Left ventricle myocardium inferior (tissue), 1 donor: ENCODE results near the gene IPO4. TPM values are rescaled to one million over a fixed set of nuclear protein-coding genes. Genes with fewer than 3 reads are reported as not detected.
A peak's percentile ranks its signal among the peaks of the same experiment; 100 is the strongest.

Experiments
- DNase-seq: peaks from one replicate; pipeline ENCODE4 v3.0.0-alpha.2; 2020
- H3K27ac ChIP-seq: fragments of 200-600 bp; replicated peaks from 2 replicates; pipeline ENCODE4 v1.8.0; 2021
- H3K27me3 ChIP-seq: fragments of 200-600 bp; 2 replicates; pipeline ENCODE4 v1.8.0; 2021; ENCODE audit warnings: low read depth
- H3K36me3 ChIP-seq: fragments of 200-600 bp; 2 replicates; pipeline ENCODE4 v1.8.0; 2021
- H3K4me1 ChIP-seq: fragments of 200-600 bp; 2 replicates; pipeline ENCODE4 v1.8.0; 2021
- H3K4me3 ChIP-seq: fragments of 200-600 bp; 2 replicates; pipeline ENCODE4 v1.8.0; 2021; ENCODE audit warnings: mild to moderate bottlenecking, moderate library complexity
- H3K9me3 ChIP-seq: fragments of 200-600 bp; replicated peaks from 2 replicates; pipeline ENCODE4 v1.8.0; 2021
- intact Hi-C: fragments of 100-400 bp; cut with micrococcal nuclease; formaldehyde crosslinking; loops from one replicate; pipeline ENCODE4 v1.11.0; 2022
- total RNA-seq: library from RNA; stranded (reverse); fragmentation: NEBNext Ultra II Directional; extraction: Animal tissue kit (Norgen Biotek cat#: 25700); gene quantifications from one replicate; pipeline ENCODE4 v1.2.1, GENCODE V29; 2021
- TF ChIP-seq, protein P1 (sequence below): fragments of 200-600 bp; IDR thresholded peaks from 2 replicates; pipeline ENCODE4 v1.8.0; 2021; ENCODE audit warnings: antibody characterized with exemption, mild to moderate bottlenecking, borderline replicate concordance
- donor health status: DM: no; HTN: yes; CAD: no; lungs with severe emphysema.

IPO4 gene
- total RNA-seq, 1 donor from 2014 or later = 13.3 TPM

DNA sequence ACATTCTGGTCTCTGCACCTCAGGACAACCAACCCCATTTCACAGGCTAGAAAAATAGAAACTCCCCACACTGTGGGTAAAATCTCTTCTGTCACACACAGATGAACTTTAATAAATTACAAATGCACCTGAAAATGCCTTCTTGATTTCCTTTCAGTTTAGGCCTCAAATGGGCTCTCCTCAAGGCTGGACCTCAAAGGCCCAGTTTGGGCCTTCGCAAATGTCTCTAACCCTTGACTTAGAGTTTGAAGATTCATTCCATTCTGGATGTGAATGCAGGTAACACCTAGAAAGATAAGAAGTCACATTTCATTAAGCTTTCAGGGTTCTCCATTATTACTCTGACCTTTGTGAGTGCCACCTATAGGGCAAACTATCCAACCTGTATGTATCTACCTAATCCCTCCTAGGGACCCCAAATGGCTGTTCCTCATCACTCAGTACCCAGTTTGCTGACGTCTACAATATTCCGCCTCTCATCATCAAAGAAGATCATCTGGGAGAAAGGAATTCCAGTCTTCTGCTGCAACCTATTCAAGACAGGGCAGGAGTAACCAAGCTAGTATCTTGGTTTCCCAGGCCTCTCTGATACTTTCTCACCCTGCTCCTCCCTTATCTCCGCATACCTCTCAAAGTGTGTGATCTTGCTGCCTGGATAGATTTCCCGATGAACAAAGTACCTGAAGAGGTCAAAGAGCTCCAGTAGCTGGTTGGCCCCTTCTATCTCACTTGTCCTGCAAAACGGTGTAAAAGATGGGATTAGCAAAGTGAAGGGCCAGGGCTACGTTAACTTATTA is 25.4 kb upstream of the IPO4 start:
- H3K4me1 ChIP-seq = peaks cover 43% of the 10 kb centered on the region
- H3K9me3 ChIP-seq = no peaks in the 10 kb centered on the region
- intact Hi-C loops = no loop called here
- H3K27ac ChIP-seq = peak overlapping the region; percentile 97
- TF ChIP-seq, protein P1, sequence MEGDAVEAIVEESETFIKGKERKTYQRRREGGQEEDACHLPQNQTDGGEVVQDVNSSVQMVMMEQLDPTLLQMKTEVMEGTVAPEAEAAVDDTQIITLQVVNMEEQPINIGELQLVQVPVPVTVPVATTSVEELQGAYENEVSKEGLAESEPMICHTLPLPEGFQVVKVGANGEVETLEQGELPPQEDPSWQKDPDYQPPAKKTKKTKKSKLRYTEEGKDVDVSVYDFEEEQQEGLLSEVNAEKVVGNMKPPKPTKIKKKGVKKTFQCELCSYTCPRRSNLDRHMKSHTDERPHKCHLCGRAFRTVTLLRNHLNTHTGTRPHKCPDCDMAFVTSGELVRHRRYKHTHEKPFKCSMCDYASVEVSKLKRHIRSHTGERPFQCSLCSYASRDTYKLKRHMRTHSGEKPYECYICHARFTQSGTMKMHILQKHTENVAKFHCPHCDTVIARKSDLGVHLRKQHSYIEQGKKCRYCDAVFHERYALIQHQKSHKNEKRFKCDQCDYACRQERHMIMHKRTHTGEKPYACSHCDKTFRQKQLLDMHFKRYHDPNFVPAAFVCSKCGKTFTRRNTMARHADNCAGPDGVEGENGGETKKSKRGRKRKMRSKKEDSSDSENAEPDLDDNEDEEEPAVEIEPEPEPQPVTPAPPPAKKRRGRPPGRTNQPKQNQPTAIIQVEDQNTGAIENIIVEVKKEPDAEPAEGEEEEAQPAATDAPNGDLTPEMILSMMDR = no peak
- H3K36me3 ChIP-seq = peaks cover 34% of the 10 kb centered on the region
- H3K27me3 ChIP-seq = no peaks in the 10 kb centered on the region
- H3K4me3 ChIP-seq = peak overlapping the region; percentile 86
- no peak for DNase-seq

DNA sequence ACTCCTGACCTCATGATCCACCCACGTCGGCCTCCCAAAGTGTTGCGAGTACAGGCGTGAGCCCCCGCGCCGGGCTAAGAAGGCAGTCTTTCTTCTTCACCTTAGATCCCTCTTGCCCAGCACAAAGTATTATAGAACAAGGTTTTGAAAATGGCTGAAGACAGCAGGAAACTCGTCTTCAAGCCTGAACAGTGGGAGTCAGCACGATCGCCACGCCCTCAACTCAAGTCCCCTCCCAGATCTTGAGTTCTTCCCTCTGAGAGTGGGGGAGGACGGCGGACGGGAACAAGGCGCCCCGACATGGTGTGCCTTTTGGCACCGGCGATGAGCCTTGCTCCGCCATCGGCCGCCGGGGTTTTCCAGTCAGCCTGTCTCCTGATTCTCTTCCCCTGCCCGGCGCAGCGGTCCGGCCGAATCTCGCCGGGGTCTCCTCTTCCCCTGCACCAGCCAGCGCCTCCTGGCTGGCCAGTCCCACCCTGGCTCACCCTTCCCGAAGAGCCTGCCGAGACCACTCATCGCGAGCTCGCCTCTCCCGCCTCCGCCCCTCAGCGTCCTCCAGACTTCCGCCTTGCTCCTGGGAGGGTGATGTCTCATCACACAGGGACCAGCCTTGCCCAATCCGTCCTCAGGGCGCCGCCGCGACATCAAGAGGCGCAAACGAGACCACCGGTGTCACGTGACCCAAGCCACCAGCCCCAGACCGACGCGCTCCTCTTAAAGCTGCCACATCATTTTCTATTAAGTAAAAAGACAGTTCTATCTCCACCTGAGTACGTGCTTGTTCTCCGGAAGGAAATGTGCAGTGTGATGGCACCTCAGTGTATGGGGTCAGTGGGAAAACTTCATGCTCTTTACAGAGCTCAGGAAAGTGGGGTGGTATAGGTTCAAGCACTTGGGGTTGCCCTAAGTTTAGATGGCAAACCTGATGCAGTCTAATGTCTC is 24.6 kb upstream of the IPO4 start, which contains the start of gene CHMP4A:
Gene CHMP4A (minus strand): TSS at position 565 of the 942 bp plus-strand sequence. CDS start 49 bp downstream, at position 516.
- peaks cover 42% of the 10 kb centered on the region for H3K36me3 ChIP-seq
- H3K27ac ChIP-seq = peak within 1 kb of the TSS; percentile 97
- H3K4me3 ChIP-seq = peak within 1 kb of the TSS; percentile 86
- peak; percentile 97 for DNase-seq
- intact Hi-C loops = no loop called here
- H3K4me1 ChIP-seq = peaks cover 43% of the 10 kb centered on the region
- TF ChIP-seq, protein P1 = peak; percentile 42
- H3K27me3 ChIP-seq = no peaks in the 10 kb centered on the region
- H3K9me3 ChIP-seq = no peaks in the 10 kb centered on the region

DNA sequence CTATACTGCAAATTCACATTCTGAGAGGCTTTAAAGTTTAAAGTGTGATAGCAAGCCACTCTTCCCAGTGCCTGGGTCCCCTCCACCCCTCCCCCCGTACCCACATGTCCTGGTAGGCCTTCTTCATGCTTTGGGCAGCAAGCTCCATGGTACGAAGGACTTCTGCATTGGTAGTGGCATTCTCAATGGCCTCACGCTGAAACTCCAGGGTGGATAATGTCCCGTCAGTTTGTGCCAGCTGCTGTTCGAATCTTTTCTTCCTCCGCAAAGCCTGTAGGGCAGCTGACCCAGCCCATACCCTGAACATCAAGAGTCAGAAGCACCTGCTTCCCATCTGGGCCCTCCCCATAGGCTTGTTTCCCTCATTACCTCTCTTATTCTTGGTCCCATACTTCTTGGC is 22.7 kb upstream of the IPO4 start:
- intact Hi-C loops = no loop called here
- H3K9me3 ChIP-seq = no peaks in the 10 kb centered on the region
- H3K4me1 ChIP-seq = peaks cover 48% of the 10 kb centered on the region
- peaks cover 52% of the 10 kb centered on the region for H3K36me3 ChIP-seq
- H3K4me3 ChIP-seq = no peak overlapping the region
- TF ChIP-seq, protein P1 = no peak
- H3K27ac ChIP-seq = no peak overlapping the region
- DNase-seq = no peak
- H3K27me3 ChIP-seq = no peaks in the 10 kb centered on the region

DNA sequence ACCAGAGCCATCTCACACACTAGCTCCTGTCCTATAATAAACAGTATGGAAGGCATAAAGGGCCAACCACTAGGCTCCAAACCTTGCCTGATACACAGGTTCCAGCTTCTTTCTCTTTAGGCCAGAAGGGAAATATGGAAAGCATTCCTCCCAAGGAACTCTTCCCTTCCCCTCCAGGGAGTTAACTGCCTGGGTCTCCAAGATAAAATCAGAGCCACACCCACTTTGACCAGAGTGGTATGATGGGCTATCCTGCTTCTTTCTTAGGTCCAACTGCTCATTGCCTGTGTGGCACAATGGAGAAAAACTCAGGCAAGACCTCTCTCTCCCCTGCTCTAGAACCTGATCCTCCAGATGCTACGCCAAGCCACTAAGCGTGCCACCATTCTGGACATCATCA is 19.0 kb upstream of the IPO4 start:
- peaks cover 71% of the 10 kb centered on the region for H3K36me3 ChIP-seq
- TF ChIP-seq, protein P1 = no peak
- intact Hi-C loops = no loop called here

DNA sequence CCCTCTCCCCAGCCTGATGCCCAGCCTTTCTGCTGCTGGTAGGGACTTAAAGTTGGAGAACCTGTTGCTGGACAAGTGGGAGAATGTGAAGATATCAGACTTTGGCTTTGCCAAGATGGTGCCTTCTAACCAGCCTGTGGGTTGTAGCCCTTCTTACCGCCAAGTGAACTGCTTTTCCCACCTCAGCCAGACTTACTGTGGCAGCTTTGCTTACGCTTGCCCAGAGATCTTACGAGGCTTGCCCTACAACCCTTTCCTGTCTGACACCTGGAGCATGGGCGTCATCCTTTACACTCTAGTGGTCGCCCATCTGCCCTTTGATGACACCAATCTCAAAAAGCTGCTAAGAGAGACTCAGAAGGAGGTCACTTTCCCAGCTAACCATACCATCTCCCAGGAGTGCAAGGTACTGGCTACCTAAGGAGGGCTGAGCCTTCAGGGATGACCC is 18.5 kb upstream of the IPO4 start:
- no peak overlapping the region for H3K27ac ChIP-seq
- no peak overlapping the region for H3K4me3 ChIP-seq
- intact Hi-C loops = no loop called here
- peaks cover 74% of the 10 kb centered on the region for H3K36me3 ChIP-seq
- no peaks in the 10 kb centered on the region for H3K9me3 ChIP-seq
- H3K27me3 ChIP-seq = no peaks in the 10 kb centered on the region
- H3K4me1 ChIP-seq = peaks cover 9% of the 10 kb centered on the region
- TF ChIP-seq, protein P1 = no peak
- DNase-seq = no peak

More for the DNA sequence above, 19.0 kb upstream of the IPO4 start:
- Histone ChIP-seq H3K4me1 (peaks cover 14% of the 10 kb centered on the region), H3K9me3 (no peaks in the 10 kb centered on the region), H3K27me3 (no peaks in the 10 kb centered on the region), H3K4me3 (no peak overlapping the region), H3K27ac (no peak overlapping the region)
- no peak for DNase-seq
